Stomach (tissue), 9 donors: ENCODE results near the gene SOS1. TPM values are rescaled to one million over a fixed set of nuclear protein-coding genes. Genes with fewer than 3 reads are reported as not detected.

Experiments
- DNase-seq, 2 donors: peaks; one replicate each; pipeline versions ENCODE4 v3.0.0 to v3.0.0-alpha.2; 2013 to 2019
- H3K27ac ChIP-seq, 5 donors: fragments of 200-600 bp in 4 of 5; sonication (generic) in 4 of 5; one replicate each; pipeline ENCODE4 v1.5.1; 2013 to 2019; ENCODE audit warnings: mild to moderate bottlenecking in 1 of 5, moderate library complexity in 1 of 5
- H3K27me3 ChIP-seq, 3 donors: fragments of 200-600 bp; sonication (generic); one replicate each; pipeline ENCODE4 v1.5.1; 2017 to 2019; ENCODE audit warnings: mixed run types in 1 of 3
- H3K36me3 ChIP-seq, 4 donors: fragments of 200-600 bp; sonication (generic); 1 replicate in 3 of 4; 2 replicates in 1 of 4; pipeline ENCODE4 v1.5.1; 2016 to 2019
- H3K4me1 ChIP-seq, 4 donors: fragments of 200-600 bp; sonication (generic); one replicate each; pipeline ENCODE4 v1.5.1; 2016 to 2019
- H3K4me3 ChIP-seq, 4 donors: fragments of 200-600 bp; sonication (generic) in 3 of 4; one replicate each; pipeline ENCODE4 v1.5.1; 2016 to 2019; ENCODE audit warnings: mild to moderate bottlenecking in 1 of 4
- H3K9me3 ChIP-seq, 4 donors: fragments of 200-600 bp; sonication (generic); one replicate each; pipeline ENCODE4 v1.5.1; 2016 to 2019
- CTCF ChIP-seq, 7 experiments: fragments of 450-650 bp in 4 of 7; fragments of 200-600 bp in 3 of 7; sonication (generic) in 3 of 7; IDR thresholded peaks; one replicate each; pipeline ENCODE4 v1.5.1; 2016 to 2019; ENCODE audit warnings: antibody characterized with exemption in 7 of 7, control low read depth in 2 of 7, mild to moderate bottlenecking in 1 of 7
- EP300 ChIP-seq: sonication (generic); formaldehyde crosslinking; IDR thresholded peaks from one replicate; pipeline ENCODE4 v1.6.1; 2017; ENCODE audit warnings: antibody characterized with exemption
- POLR2A ChIP-seq, 4 donors: fragments of 450-650 bp; IDR thresholded peaks; one replicate each; pipeline ENCODE4 v1.6.1; 2016; ENCODE audit warnings: antibody characterized with exemption in 4 of 4, control low read depth in 2 of 4, mild to moderate bottlenecking in 1 of 4, moderate library complexity in 1 of 4
- POLR2AphosphoS5 ChIP-seq, 3 donors: sonication (generic); formaldehyde crosslinking; IDR thresholded peaks; one replicate each; pipeline ENCODE4 v1.6.1; 2016; ENCODE audit warnings: antibody characterized with exemption in 3 of 3
- WGBS, 5 donors: extraction: QIAGEN DNeasy Blood & Tissue Kit in 3 of 5; methylation state at CpG; one replicate each; pipeline versions ENCODE4 v1.1.5 to v1.1.7; 2013 to 2018; 5-methylcytosine and 5-hydroxymethylcytosine counted together
- intact Hi-C: fragments of 100-400 bp; cut with DNase I; formaldehyde crosslinking; loops from one replicate; pipeline ENCODE4 v1.15.1; 2023; ENCODE audit warnings: low total_unique reads
- polyA plus RNA-seq, 3 donors: library from polyadenylated mRNA; stranded (reverse); fragments of 200-250 nt; gene quantifications; one replicate each; pipeline ENCODE4 v1.2.3, GENCODE V29; 2013
- total RNA-seq, 5 donors: library from RNA; depleted of rRNA; stranded (reverse); fragments of >200 nt; gene quantifications; one replicate each; pipeline versions ENCODE4 v1.1.0 to v1.2.3, GENCODE V29; 2014 to 2016
- donor health status: healthy with polysubstance abuse.
- donor health status: Bipolar disorder and iron deficiency.
- donor health status: healthy.

SOS1 gene
- total and polyA plus RNA-seq, 8 donors = 4.5 to 46.4 (median 19.2) TPM

GRCh38 chr2:38957972-38958371 lies 162.9 kb downstream of the SOS1 start:
- DNase-seq = no peak
- Histone ChIP-seq H3K9me3 (no peaks in the 10 kb centered on the region), H3K27me3 (peaks cover 0 to 9% (median 8%) of the 10 kb centered on the region in 3 donors), H3K4me1 (peaks cover 7 to 13% (median 10%) of the 10 kb centered on the region in 4 donors), H3K27ac (no peak overlapping the region), H3K4me3 (no peak overlapping the region), H3K36me3 (no peaks in the 10 kb centered on the region)
- 90 to 96% (median 94%) methylated on average over 5 of the region's 5 CpGs for WGBS, 5 donors
- intact Hi-C loops = no loop called here
- TF ChIP-seq CTCF (IDR thresholded peaks at IDR 0.05) = no peak
- TF ChIP-seq EP300 = no peak
- no peak for TF ChIP-seq POLR2AphosphoS5 (IDR thresholded peaks at IDR 0.05)
- no peak for TF ChIP-seq POLR2A (IDR thresholded peaks at IDR 0.05)

- Histone ChIP-seq H3K4me3 (no peak overlapping the region), H3K36me3 (no peaks in the 10 kb centered on the region), H3K27ac (no peak overlapping the region), H3K27me3 (no peaks in the 10 kb centered on the region), H3K9me3 (no peaks in the 10 kb centered on the region), H3K4me1 (peaks cover 0 to 14% (median 0%) of the 10 kb centered on the region in 4 donors)
- no peak for DNase-seq
- TF ChIP-seq POLR2AphosphoS5 (IDR thresholded peaks at IDR 0.05) = no peak
- TF ChIP-seq CTCF (IDR thresholded peaks at IDR 0.05) = no peak
- no peak for TF ChIP-seq EP300
- TF ChIP-seq POLR2A (IDR thresholded peaks at IDR 0.05) = no peak
- intact Hi-C loops = no loop called here
Measured at GRCh38 chr2:38951766-38952165, 169.1 kb downstream of the SOS1 start.

- H3K4me1 ChIP-seq = peaks cover 0 to 14% (median 0%) of the 10 kb centered on the region in 4 donors
- no peaks in the 10 kb centered on the region for H3K9me3 ChIP-seq
- no peak overlapping the region for H3K4me3 ChIP-seq
- DNase-seq = no peak
- intact Hi-C loops = no loop called here
- no peaks in the 10 kb centered on the region for H3K36me3 ChIP-seq
- no peak overlapping the region for H3K27ac ChIP-seq
- TF ChIP-seq POLR2AphosphoS5 (IDR thresholded peaks at IDR 0.05) (no peak), EP300 (no peak), POLR2A (IDR thresholded peaks at IDR 0.05) (no peak), CTCF (IDR thresholded peaks at IDR 0.05) (no peak)
- WGBS, 5 donors = 49 to 67% (median 60%) methylated on average over 4 of the region's 4 CpGs
- H3K27me3 ChIP-seq = no peaks in the 10 kb centered on the region
Measured at GRCh38 chr2:38948995-38949394, 171.9 kb downstream of the SOS1 start.

- H3K9me3 ChIP-seq = no peaks in the 10 kb centered on the region
- no peak overlapping the region for H3K4me3 ChIP-seq
- no peak for DNase-seq
- H3K4me1 ChIP-seq = peaks cover 0 to 14% (median 0%) of the 10 kb centered on the region in 4 donors
- no peak overlapping the region for H3K27ac ChIP-seq
- WGBS, 5 donors = 73 to 93% (median 91%) methylated on average over 3 of the region's 3 CpGs
- no peaks in the 10 kb centered on the region for H3K36me3 ChIP-seq
- intact Hi-C loops = no loop called here
- no peaks in the 10 kb centered on the region for H3K27me3 ChIP-seq
- TF ChIP-seq POLR2AphosphoS5 (IDR thresholded peaks at IDR 0.05) (no peak), EP300 (no peak), POLR2A (IDR thresholded peaks at IDR 0.05) (no peak)
Measured at GRCh38 chr2:38948387-38948882, 172.4 kb downstream of the SOS1 start.
